HG03139 (cell line): ENCODE data around the gene DDX11.
"Not testable (repeated sequence)": the region's sequence is repeated elsewhere in the genome, so short reads cannot be mapped to it uniquely, and the experiment has no call there.

Source experiments
- ATAC-seq: cut with Tn5 transposase; IDR thresholded peaks from one replicate; pipeline ENCODE4 v1.9.1; 2021; ENCODE audit not compliant: unreplicated experiment

Gene DDX11

GRCh38 chr12:31121022-31121728 lies 47.5 kb downstream of the DDX11 start:
- not testable (repeated sequence) for ATAC-seq

- ATAC-seq = no peak
Measured at GRCh38 chr12:31122481-31122880, 48.8 kb downstream of the DDX11 start.

GRCh38 chr12:31124158-31124557 lies 50.5 kb downstream of the DDX11 start:
- not testable (repeated sequence) for ATAC-seq

- not testable (repeated sequence) for ATAC-seq
Measured at GRCh38 chr12:31125171-31125570, 51.5 kb downstream of the DDX11 start.

- not testable (repeated sequence) for ATAC-seq
Measured at GRCh38 chr12:31127209-31127848, 53.7 kb downstream of the DDX11 start.

- ATAC-seq = not testable (repeated sequence)
Measured at GRCh38 chr12:31136581-31136980, 62.9 kb downstream of the DDX11 start.

- not testable (repeated sequence) for ATAC-seq
Measured at GRCh38 chr12:31144768-31145167, 71.1 kb downstream of the DDX11 start.

- not testable (repeated sequence) for ATAC-seq
Measured at GRCh38 chr12:31145296-31145695, 71.6 kb downstream of the DDX11 start.

- not testable (repeated sequence) for ATAC-seq
Measured at GRCh38 chr12:31147415-31147814, 73.8 kb downstream of the DDX11 start.

- ATAC-seq = not testable (repeated sequence)
Measured at GRCh38 chr12:31150766-31151165, 77.1 kb downstream of the DDX11 start.
